Measurements from ENCODE around the gene MAN2C1. TPM values are rescaled to one million over a fixed set of nuclear protein-coding genes. Genes with fewer than 3 reads are reported as not detected.

Gene MAN2C1
- total RNA-seq, 4 donors from 2014 or later: 97.2 to 527 (median 180) TPM

- Histone ChIP-seq H3K27me3 (peaks cover 23% of the 10 kb centered on the region), H3K4me1 (no peaks in the 10 kb centered on the region), H3K27ac (no peak overlapping the region), H3K9me3 (no peaks in the 10 kb centered on the region), H3K4me3 (no peak overlapping the region), H3K36me3 (no peaks in the 10 kb centered on the region)
- WGBS: 70% methylated on average over 3 of the region's 3 CpGs
- TF ChIP-seq EP300 (IDR thresholded peaks at IDR 0.05) (no peak), POLR2A (IDR thresholded peaks at IDR 0.05) (no peak), POLR2AphosphoS5 (IDR thresholded peaks at IDR 0.05) (no peak), CTCF (IDR thresholded peaks at IDR 0.05) (no peak)
- no peak for DNase-seq (ENCODE audit: low spot score in 2 of 2)
Measured at GRCh38 chr15:75306188-75306587, 62.2 kb downstream of the MAN2C1 start.

Other genes with a start within 250 kb of the MAN2C1 start
- gene C15orf39, start 166.7 kb downstream of the MAN2C1 start, total RNA-seq: 10 to 100 TPM; 33.0 to 35.2 (median 33.3) TPM
- gene GOLGA6C, start 110.3 kb downstream of the MAN2C1 start, total RNA-seq: not detected
- gene GOLGA6D, start 85.8 kb downstream of the MAN2C1 start, total RNA-seq: under 1 TPM in 1 of 4 donors, not detected in 3; 0.72 TPM
- 10 to 100 TPM; 46.9 to 75.2 (median 55.2) TPM for gene COMMD4, start 32.5 kb downstream of the MAN2C1 start, total RNA-seq
- 100 to 1,000 TPM in 1 of 4 donors, 10 to 100 TPM in 3; 26.3 to 123 (median 38.0) TPM for gene NEIL1, start 21.6 kb downstream of the MAN2C1 start, total RNA-seq
- 10 to 100 TPM; 55.2 to 94.8 (median 66.0) TPM for gene SIN3A, start 83.1 kb upstream of the MAN2C1 start, total RNA-seq
- gene PTPN9, start 210.7 kb upstream of the MAN2C1 start, total RNA-seq: 10 to 100 TPM in 3 of 4 donors, 1 to 10 TPM in 1; 8.6 to 24.5 (median 13.3) TPM